VCaP (cell line): Measurements from ENCODE around the gene ACTN4.

Source experiments
- H3K27ac ChIP-seq: fragments of 450-650 bp; 2 replicates; pipeline ENCODE4 v1.5.1; 2017
- TF ChIP-seq, protein P1 (sequence below): fragments of 450-650 bp; conservative IDR thresholded peaks from 2 replicates; pipeline ENCODE4 v1.5.1; 2017; ENCODE audit warnings: mild to moderate bottlenecking, moderate library complexity

ACTN4 gene

DNA sequence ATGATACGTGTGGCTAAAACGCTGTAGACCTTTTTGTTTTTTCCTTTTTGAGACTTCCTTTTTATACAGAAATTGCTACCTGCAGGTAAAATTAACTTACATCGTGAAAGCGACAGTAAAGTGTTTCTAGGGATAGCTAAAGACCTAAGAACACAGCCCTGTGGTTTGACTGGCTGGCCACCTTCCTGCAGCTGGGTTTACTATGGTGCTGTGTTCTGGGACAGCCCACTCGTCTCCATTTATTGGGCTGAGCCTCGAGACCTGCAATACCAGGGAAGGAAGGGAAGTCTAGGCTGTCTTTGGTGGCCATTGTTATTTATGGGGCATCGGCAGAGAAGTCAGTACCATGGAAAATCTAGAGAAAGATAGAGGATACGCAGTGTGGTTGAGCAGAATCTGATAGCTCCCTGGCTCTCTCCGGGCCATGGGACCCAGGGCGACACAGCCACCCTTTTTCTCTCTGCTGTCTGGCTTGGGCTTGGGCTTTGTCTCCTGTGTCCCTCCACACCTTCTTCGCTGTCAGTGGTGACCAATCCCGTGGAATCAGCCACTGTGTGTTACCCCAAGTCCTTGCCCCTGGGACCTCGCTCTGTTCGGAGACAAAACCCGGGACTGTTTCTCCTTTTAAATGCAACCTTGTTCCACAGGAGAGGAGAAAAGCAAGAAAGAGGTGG lies 30.9 kb downstream of the ACTN4 start:
- H3K27ac ChIP-seq = no peak overlapping the region
- TF ChIP-seq, protein P1, sequence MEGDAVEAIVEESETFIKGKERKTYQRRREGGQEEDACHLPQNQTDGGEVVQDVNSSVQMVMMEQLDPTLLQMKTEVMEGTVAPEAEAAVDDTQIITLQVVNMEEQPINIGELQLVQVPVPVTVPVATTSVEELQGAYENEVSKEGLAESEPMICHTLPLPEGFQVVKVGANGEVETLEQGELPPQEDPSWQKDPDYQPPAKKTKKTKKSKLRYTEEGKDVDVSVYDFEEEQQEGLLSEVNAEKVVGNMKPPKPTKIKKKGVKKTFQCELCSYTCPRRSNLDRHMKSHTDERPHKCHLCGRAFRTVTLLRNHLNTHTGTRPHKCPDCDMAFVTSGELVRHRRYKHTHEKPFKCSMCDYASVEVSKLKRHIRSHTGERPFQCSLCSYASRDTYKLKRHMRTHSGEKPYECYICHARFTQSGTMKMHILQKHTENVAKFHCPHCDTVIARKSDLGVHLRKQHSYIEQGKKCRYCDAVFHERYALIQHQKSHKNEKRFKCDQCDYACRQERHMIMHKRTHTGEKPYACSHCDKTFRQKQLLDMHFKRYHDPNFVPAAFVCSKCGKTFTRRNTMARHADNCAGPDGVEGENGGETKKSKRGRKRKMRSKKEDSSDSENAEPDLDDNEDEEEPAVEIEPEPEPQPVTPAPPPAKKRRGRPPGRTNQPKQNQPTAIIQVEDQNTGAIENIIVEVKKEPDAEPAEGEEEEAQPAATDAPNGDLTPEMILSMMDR = no peak

DNA sequence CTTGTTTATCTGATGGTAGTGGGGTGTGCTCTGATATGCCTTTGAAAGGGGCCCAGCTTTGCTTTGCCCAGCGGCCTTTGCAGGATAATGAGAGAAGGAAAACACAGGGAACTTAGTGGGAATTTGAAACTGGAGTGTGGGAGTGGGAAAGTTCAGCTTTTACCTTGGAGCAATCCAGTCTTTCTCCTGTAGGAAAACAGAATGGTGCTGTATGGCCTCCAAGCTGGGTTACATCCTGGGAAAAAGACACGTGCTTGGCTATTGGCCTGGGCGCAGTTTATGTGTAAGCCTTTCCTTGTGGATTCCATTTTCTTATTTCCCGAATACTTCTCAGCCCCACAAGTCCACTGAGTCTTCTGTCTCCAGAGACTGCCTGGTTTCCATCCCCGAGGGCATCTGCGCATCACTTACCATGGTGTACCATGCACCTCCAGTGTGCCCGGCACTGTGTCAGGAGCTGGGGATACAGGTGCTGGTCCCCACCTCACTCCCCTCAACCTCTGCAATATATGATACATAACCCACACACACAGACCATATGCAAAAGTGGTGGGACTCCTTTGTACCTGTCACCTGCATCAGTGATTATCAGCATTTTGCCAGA lies 31.5 kb downstream of the ACTN4 start:
- TF ChIP-seq, protein P1 = no peak
- no peak overlapping the region for H3K27ac ChIP-seq

DNA sequence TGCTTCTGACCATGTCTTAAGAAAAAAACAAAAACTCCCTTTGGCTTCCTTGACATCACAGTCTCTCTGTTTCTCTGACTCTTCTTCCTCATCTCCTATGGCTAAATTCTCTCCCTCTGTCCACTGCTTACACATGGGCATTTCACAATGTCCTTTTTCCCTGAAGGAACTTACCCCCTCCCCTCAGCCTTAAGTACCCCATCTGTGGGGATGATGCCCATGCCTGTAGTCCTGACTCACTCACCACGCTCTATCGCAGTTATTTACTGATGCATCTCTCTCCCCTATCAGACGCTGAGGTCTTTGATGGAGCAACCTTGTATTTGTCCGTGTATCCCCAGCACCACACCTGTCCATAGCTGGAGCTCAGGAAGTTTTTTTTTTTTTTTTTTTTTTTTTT lies 32.4 kb downstream of the ACTN4 start:
- TF ChIP-seq, protein P1 = no peak
- H3K27ac ChIP-seq = no peak overlapping the region

DNA sequence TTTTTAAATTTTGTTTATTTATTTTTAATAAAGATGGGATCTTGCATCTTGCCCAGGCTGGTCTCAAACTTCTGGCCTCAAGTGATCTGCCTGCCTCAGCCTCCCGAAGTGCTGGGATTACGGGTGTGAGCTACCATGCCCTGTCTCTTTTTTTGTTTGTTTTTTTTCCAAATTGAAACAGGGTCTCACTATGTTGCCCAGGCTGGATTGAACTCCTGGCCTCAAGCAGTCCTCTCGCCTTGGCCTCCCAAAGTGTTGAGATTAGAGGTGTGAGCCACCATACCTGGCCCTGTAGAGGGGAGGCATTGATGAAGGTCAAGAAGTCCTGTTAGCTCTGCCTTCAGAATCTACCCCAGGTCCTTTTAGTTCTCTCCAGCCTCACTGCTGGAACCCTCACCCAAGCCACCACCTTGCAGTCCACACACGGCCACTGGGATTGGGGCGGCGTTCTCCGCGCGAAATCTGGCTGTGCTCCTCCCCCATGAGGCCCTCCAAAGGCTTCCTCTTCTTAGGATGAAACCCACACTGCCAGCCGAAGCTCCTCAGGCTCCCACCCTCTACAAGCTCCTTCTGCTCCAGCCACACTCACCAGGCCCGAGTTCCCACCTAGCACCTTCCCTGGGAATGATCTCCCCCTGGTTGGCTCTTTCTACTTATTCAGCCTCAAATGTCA lies 34.9 kb downstream of the ACTN4 start:
- TF ChIP-seq, protein P1 = no peak
- no peak overlapping the region for H3K27ac ChIP-seq

DNA sequence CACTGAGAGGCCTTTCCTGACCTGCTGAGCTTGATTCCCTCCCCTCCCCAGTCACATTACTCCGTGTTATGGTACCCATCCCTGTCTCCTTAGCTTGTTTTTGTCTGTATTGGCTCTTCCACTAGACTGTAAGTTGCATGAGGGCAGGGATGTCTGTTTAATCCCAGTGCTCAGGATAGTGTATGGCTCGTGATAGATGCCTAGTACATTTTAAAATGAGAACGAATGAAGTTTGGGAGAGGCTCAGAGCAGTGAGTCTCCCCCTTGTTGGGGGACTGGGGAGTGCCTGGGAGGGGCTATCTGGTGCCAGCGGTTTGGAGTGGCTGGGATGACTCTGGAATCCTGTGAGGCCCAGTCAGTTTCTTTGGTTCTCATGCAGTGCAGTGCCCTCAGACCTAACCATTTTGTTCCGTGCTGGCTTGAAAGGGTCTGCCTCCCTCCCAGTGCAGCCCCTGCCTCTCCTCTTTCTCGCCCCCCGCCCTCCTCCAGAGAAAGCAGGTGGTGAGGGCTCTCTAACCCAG lies 35.5 kb downstream of the ACTN4 start:
- H3K27ac ChIP-seq = no peak overlapping the region

DNA sequence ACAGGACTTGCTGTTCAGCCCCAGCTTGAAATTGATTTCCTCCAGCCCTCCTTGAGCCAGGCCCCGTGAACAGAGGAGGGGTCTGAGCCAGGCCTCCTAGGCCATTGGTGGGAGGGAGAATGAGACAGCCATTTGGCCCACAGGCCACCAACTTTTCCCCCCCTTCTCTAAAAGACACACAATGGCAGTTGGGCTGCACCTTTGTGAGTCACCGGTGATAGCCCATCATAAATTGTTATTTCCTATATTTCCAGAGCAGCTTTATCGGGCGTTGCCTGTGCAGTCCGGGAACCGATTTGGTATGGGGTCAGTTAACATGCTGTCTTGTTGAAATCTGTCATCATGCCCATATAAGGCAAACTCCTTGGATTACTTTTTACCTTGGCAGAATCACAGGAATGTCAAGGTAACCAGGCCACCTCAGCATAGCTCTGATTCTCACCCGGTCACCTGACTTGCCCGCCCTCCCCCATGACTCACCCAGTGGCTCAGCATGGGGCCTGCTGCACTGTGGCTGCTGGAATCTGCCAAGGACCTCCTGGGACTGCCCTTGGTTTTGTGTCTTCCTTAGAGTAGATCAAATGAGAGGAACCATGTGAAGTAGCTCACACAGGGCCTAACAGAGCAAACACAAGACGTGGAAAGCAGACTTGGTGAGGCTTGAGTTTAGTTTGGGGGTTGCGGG lies 36.1 kb downstream of the ACTN4 start:
- TF ChIP-seq, protein P1 = no peak
- H3K27ac ChIP-seq = no peak overlapping the region

More for the DNA sequence above, 35.5 kb downstream of the ACTN4 start:
- TF ChIP-seq, protein P1 = no peak
